Natural killer cell (primary cell): ENCODE results near the gene CCL24. TPM values are rescaled to one million over a fixed set of nuclear protein-coding genes. Genes with fewer than 3 reads are reported as not detected.
"Not testable (repeated sequence)": the region's sequence is repeated elsewhere in the genome, so short reads cannot be mapped to it uniquely, and the experiment has no call there.

ENCODE experiments used
- ATAC-seq, 3 donors: fragments of 150-1000 bp in 2 of 3; fragments of 200-7000 bp in 1 of 3; cut with Tn5 transposase; 1 replicate in 1 of 3; 2 replicates in 2 of 3; pipeline ENCODE4 v1.10.0; 2021; ENCODE audit warnings: mild to moderate bottlenecking in 2 of 3, moderate library complexity in 2 of 3
- DNase-seq, 2 donors: peaks; one replicate each; pipeline versions ENCODE4 v3.0.0 to v3.0.0-alpha.2; 2013 to 2021; ENCODE audit warnings: mixed read lengths in 1 of 2
- H3K27ac ChIP-seq: one replicate; pipeline ENCODE4 v1.5.1; 2013; ENCODE audit warnings: mild to moderate bottlenecking, low read length
- H3K27me3 ChIP-seq: one replicate; pipeline ENCODE4 v1.6.1; 2013; ENCODE audit warnings: low read length; ENCODE audit not compliant: control insufficient read depth, insufficient read depth
- H3K36me3 ChIP-seq: one replicate; pipeline ENCODE4 v1.6.1; 2013; ENCODE audit warnings: low read length; ENCODE audit not compliant: control insufficient read depth, insufficient read depth
- H3K4me1 ChIP-seq: one replicate; pipeline ENCODE4 v1.6.1; 2013; ENCODE audit warnings: low read length; ENCODE audit not compliant: control insufficient read depth, insufficient read depth
- H3K4me3 ChIP-seq: one replicate; pipeline ENCODE4 v1.5.1; 2013; ENCODE audit warnings: low read length
- H3K9me3 ChIP-seq: one replicate; pipeline ENCODE4 v1.6.1; 2013; ENCODE audit warnings: low read length; ENCODE audit not compliant: control insufficient read depth, insufficient read depth
- H3K27ac Mint-ChIP-seq, 2 donors: one replicate each; pipeline ENCODE4 v1.8.0; 2022; ENCODE audit warnings: mild to moderate bottlenecking in 2 of 2, mixed read lengths in 2 of 2, moderate library complexity in 1 of 2
- H3K27me3 Mint-ChIP-seq, 2 donors: one replicate each; pipeline ENCODE4 v1.8.0; 2022; ENCODE audit warnings: low read depth in 2 of 2, mixed read lengths in 2 of 2
- H3K36me3 Mint-ChIP-seq: one replicate; pipeline ENCODE4 v1.8.0; 2022; ENCODE audit warnings: mixed read lengths
- H3K4me1 Mint-ChIP-seq, 2 donors: one replicate each; pipeline ENCODE4 v1.8.0; 2022; ENCODE audit warnings: mixed read lengths in 2 of 2
- H3K4me3 Mint-ChIP-seq: one replicate; pipeline ENCODE4 v1.8.0; 2022; ENCODE audit warnings: mild to moderate bottlenecking, moderate library complexity, mixed read lengths
- H3K9me3 Mint-ChIP-seq, 2 donors: one replicate each; pipeline ENCODE4 v1.8.0; 2022; ENCODE audit warnings: mixed read lengths in 2 of 2
- WGBS: methylation state at CpG from one replicate; pipeline ENCODE4 v1.1.7; 2013; ENCODE audit warnings: missing lambda C conversion rate; ENCODE audit not compliant: insufficient coverage; 5-methylcytosine and 5-hydroxymethylcytosine counted together
- intact Hi-C: fragments of 100-400 bp; cut with micrococcal nuclease; formaldehyde crosslinking; loops from one replicate; pipeline ENCODE4 v1.14.2; 2022
- total RNA-seq, 4 donors: library from RNA; stranded (reverse); fragments of 120-200 nt in 1 of 4; gene quantifications; one replicate each; pipeline versions ENCODE4 v1.2.3 to v1.2.4, GENCODE V29; 2013 to 2022
- TF ChIP-seq, protein P1 (sequence below): fragments of 200-600 bp; IDR thresholded peaks from one replicate; pipeline ENCODE4 v1.8.0; 2022; ENCODE audit warnings: antibody characterized with exemption

Gene CCL24
- total RNA-seq, 3 donors from 2014 or later (not counting 1 experiment from before 2014, with no cell fraction given), result not detected

DNA sequence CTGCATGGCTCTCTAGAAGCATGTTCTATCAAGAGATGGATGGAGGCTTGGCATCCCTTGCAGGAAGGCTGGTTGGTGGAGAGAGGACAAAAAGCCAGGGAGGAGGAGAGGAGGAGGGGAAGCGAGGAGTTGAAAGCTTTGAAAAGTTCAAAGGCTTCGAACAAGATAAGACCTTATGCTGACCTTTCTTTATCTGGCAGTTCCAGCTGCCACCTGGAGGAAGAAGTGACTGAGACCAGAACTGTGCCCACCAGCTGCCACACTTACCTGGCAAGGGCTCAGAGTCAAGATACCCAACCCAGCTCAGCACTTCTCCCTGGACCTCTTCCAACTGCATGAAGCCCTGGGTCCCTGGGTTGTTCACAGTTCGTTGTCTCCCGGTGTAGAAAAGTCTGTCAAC, 14.8 kb downstream of the CCL24 start:
- no peak for ATAC-seq
- DNase-seq, result no peak
- Mint-ChIP-seq H3K27ac (no peak overlapping the region), H3K36me3 (no peaks in the 10 kb centered on the region), H3K9me3 (no peaks in the 10 kb centered on the region), H3K4me1 (peaks cover 0 to 9% of the 10 kb centered on the region in 2 donors), H3K27me3 (peaks cover 0 to 3% of the 10 kb centered on the region in 2 donors), H3K4me3 (no peak overlapping the region)
- intact Hi-C loops, result no loop called here
- Histone ChIP-seq H3K36me3 (no peaks in the 10 kb centered on the region), H3K27me3 (no peaks in the 10 kb centered on the region), H3K4me3 (no peak overlapping the region), H3K27ac (no peak overlapping the region), H3K9me3 (no peaks in the 10 kb centered on the region), H3K4me1 (no peaks in the 10 kb centered on the region)
- 54% methylated on average over 4 of the region's 4 CpGs for WGBS
- TF ChIP-seq, protein P1, sequence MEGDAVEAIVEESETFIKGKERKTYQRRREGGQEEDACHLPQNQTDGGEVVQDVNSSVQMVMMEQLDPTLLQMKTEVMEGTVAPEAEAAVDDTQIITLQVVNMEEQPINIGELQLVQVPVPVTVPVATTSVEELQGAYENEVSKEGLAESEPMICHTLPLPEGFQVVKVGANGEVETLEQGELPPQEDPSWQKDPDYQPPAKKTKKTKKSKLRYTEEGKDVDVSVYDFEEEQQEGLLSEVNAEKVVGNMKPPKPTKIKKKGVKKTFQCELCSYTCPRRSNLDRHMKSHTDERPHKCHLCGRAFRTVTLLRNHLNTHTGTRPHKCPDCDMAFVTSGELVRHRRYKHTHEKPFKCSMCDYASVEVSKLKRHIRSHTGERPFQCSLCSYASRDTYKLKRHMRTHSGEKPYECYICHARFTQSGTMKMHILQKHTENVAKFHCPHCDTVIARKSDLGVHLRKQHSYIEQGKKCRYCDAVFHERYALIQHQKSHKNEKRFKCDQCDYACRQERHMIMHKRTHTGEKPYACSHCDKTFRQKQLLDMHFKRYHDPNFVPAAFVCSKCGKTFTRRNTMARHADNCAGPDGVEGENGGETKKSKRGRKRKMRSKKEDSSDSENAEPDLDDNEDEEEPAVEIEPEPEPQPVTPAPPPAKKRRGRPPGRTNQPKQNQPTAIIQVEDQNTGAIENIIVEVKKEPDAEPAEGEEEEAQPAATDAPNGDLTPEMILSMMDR, result no peak

DNA sequence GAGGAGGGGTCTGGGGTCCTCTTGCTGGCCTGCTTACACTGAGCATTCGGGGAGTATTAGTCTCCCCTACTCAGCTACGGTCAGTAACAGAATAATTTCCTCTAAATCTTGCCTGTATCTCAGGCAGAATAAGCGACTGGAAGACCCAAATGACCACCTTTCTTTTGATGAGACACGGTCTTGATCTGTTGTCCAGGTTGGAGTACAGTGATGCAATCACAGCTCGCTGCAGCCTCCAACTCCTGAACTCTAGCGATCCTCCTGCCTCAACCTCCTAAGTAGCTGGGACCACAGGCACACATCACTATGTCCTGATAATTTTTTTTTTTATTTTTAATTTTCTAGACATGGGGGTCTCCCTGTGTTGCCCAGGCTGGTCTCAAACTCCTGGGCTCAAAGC, 17.2 kb downstream of the CCL24 start:
- H3K9me3 Mint-ChIP-seq, result no peaks in the 10 kb centered on the region
- H3K36me3 Mint-ChIP-seq, result no peaks in the 10 kb centered on the region
- H3K27me3 Mint-ChIP-seq, result no peaks in the 10 kb centered on the region
- ATAC-seq, result no peak
- Histone ChIP-seq H3K4me3 (no peak overlapping the region), H3K36me3 (no peaks in the 10 kb centered on the region), H3K4me1 (no peaks in the 10 kb centered on the region), H3K27me3 (no peaks in the 10 kb centered on the region), H3K27ac (no peak overlapping the region), H3K9me3 (no peaks in the 10 kb centered on the region)
- WGBS, result 88% methylated on average over 6 of the region's 6 CpGs
- no peak overlapping the region for H3K27ac Mint-ChIP-seq
- intact Hi-C loops, result no loop called here
- no peak for DNase-seq
- no peak overlapping the region for H3K4me3 Mint-ChIP-seq
- TF ChIP-seq, protein P1, result no peak
- peaks cover 0 to 9% of the 10 kb centered on the region in 2 donors for H3K4me1 Mint-ChIP-seq

- no peaks in the 10 kb centered on the region for H3K4me1 ChIP-seq
- Mint-ChIP-seq H3K27ac (no peak overlapping the region), H3K4me1 (peaks cover 0 to 9% of the 10 kb centered on the region in 2 donors), H3K36me3 (no peaks in the 10 kb centered on the region), H3K4me3 (no peak overlapping the region), H3K9me3 (no peaks in the 10 kb centered on the region), H3K27me3 (no peaks in the 10 kb centered on the region)
- H3K27me3 ChIP-seq, result no peaks in the 10 kb centered on the region
- TF ChIP-seq, protein P1, result no peak
- ATAC-seq (no peak), DNase-seq (no peak)
- H3K36me3 ChIP-seq, result no peaks in the 10 kb centered on the region
- H3K27ac ChIP-seq, result no peak overlapping the region
- WGBS, result 66% methylated on average over 9 of the region's 9 CpGs
- intact Hi-C loops, result no loop called here
- no peaks in the 10 kb centered on the region for H3K9me3 ChIP-seq
- H3K4me3 ChIP-seq, result no peak overlapping the region
Observed at GRCh38 chr7:75795831-75796285, 17.7 kb downstream of the CCL24 start.

DNA sequence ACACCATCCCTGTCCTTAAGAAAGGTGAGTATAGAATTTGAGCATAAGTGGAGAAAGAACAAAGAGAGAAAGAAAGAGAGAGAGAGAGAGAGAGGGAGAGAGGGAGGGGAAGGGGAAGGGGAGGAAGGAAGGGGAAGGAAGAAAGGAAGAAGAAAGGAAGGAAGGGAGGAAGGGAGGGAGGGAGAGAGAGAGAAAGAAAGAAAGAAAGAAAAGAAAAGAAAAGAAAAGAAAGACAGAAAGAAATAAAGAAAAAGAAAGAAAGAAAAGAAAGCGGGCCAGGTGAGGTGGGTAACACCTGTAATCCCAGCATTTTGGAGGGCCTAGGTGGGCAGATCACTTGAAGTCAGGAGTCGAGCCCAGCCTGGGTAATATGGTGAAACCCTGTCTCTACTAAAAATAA, 19.9 kb downstream of the CCL24 start:
- peaks cover 0 to 7% of the 10 kb centered on the region in 2 donors for H3K4me1 Mint-ChIP-seq
- WGBS, result 81% methylated on average over 2 of the region's 2 CpGs
- ATAC-seq, result no peak

GRCh38 chr7:75792567-75792966, 21.0 kb downstream of the CCL24 start:
- H3K4me3 Mint-ChIP-seq, ATAC-seq, H3K36me3 ChIP-seq, H3K9me3 Mint-ChIP-seq, DNase-seq, H3K4me3 ChIP-seq, H3K4me1 Mint-ChIP-seq, H3K27me3 Mint-ChIP-seq, intact Hi-C loops, H3K36me3 Mint-ChIP-seq, H3K4me1 ChIP-seq, H3K27ac Mint-ChIP-seq, H3K27ac ChIP-seq, H3K9me3 ChIP-seq, H3K27me3 ChIP-seq: not testable (repeated sequence)
- WGBS, result 97% methylated on average over 3 of the region's 5 CpGs

More for the DNA sequence above, 19.9 kb downstream of the CCL24 start:
- Histone ChIP-seq H3K27ac (no peak overlapping the region), H3K27me3 (no peaks in the 10 kb centered on the region), H3K4me1 (no peaks in the 10 kb centered on the region), H3K36me3 (no peaks in the 10 kb centered on the region), H3K4me3 (no peak overlapping the region), H3K9me3 (no peaks in the 10 kb centered on the region)
- Mint-ChIP-seq H3K4me3 (no peak overlapping the region), H3K36me3 (no peaks in the 10 kb centered on the region), H3K27me3 (no peaks in the 10 kb centered on the region), H3K9me3 (no peaks in the 10 kb centered on the region), H3K27ac (no peak overlapping the region)
- DNase-seq, result no peak
- intact Hi-C loops, result no loop called here
- TF ChIP-seq, protein P1, result no peak
